H1 (cell line): Measurements from ENCODE around the gene STK16. TPM values are rescaled to one million over a fixed set of nuclear protein-coding genes. Genes with fewer than 3 reads are reported as not detected.
"Not testable (repeated sequence)": the region's sequence is repeated elsewhere in the genome, so short reads cannot be mapped to it uniquely, and the experiment has no call there.

Source experiments
- CTCF ChIA-PET: fragments of 300-600 bp; sonication (Branson Sonifier 250); formaldehyde crosslinking; loops from one replicate; lab custom pipeline; 2021; ENCODE audit not compliant: partially characterized antibody; lab: Charles Lee
- POLR2A ChIA-PET: fragments of 300-600 bp; sonication (Branson Sonifier 250); formaldehyde crosslinking; loops from one replicate; lab custom pipeline; 2021; ENCODE audit warnings: inconsistent platforms; ENCODE audit not compliant: partially characterized antibody; lab: Charles Lee
- DNase-seq, 2 experiments: peaks; one replicate each; pipeline versions ENCODE4 v3.0.0 to v3.0.0-alpha.2; 2010 to 2022; ENCODE audit warnings: low spot score in 2 of 2, low read depth in 1 of 2, mixed read lengths in 1 of 2
- FAIRE-seq: peaks from 2 replicates; lab custom pipeline; 2011; peaks lifted over from hg19 to GRCh38; lab: Jason Lieb, UNC
- H2AFZ ChIP-seq: 2 replicates; pipeline ENCODE4 v1.8.1; 2012; ENCODE audit warnings: low read length, inconsistent platforms
- H2AK5ac ChIP-seq: 2 replicates; pipeline ENCODE4 v1.6.1; 2013; ENCODE audit warnings: low read depth, low read length
- H2BK120ac ChIP-seq: replicated peaks from 2 replicates; pipeline ENCODE3; 2013; ENCODE audit warnings: low read depth, low read length, inconsistent platforms
- H2BK12ac ChIP-seq: 2 replicates; pipeline ENCODE4 v1.6.1; 2013; ENCODE audit warnings: low read depth, low read length
- H2BK15ac ChIP-seq: 2 replicates; pipeline ENCODE4 v1.6.1; 2013; ENCODE audit warnings: low read length
- H2BK20ac ChIP-seq: 2 replicates; pipeline ENCODE4 v1.6.1; 2013; ENCODE audit warnings: low read length
- H2BK5ac ChIP-seq: 2 replicates; pipeline ENCODE4 v1.6.1; 2013; ENCODE audit warnings: low read depth, low read length
- H3K14ac ChIP-seq: 2 replicates; pipeline ENCODE4 v1.6.1; 2013; ENCODE audit warnings: inconsistent platforms; ENCODE audit not compliant: insufficient read length
- H3K18ac ChIP-seq: 2 replicates; pipeline ENCODE4 v1.6.1; 2013; ENCODE audit warnings: low read length; ENCODE audit errors: extremely low read depth
- H3K23ac ChIP-seq: 2 replicates; pipeline ENCODE4 v1.6.1; 2013; ENCODE audit warnings: inconsistent platforms; ENCODE audit not compliant: insufficient read length
- H3K23me2 ChIP-seq: 2 replicates; pipeline ENCODE4 v1.6.1; 2013; ENCODE audit warnings: low read depth, low read length
- H3K27ac ChIP-seq: 2 replicates; pipeline ENCODE4 v1.6.1; 2011; ENCODE audit warnings: low read depth, low read length, inconsistent platforms
- H3K27me3 ChIP-seq, 4 experiments: replicated peaks in 1 of 4; 1 replicate in 1 of 4; 2 replicates in 3 of 4; pipeline versions ENCODE4 v1.6.1 to v1.8.1; 2011 to 2013; ENCODE audit warnings: low read length in 3 of 4, mild to moderate bottlenecking in 3 of 4, inconsistent platforms in 2 of 4, mixed read lengths in 2 of 4, moderate library complexity in 1 of 4; ENCODE audit not compliant: control insufficient read depth in 3 of 4, insufficient read depth in 3 of 4; ENCODE audit errors: extremely low read depth in 1 of 4
- H3K36me3 ChIP-seq, 4 experiments: 2 replicates each; pipeline versions ENCODE4 v1.6.1 to v1.8.1; 2011 to 2013; ENCODE audit warnings: mild to moderate bottlenecking in 4 of 4, low read length in 3 of 4, moderate library complexity in 2 of 4, control low read depth in 1 of 4, inconsistent platforms in 1 of 4; ENCODE audit not compliant: insufficient read depth in 4 of 4, control insufficient read depth in 2 of 4
- H3K4ac ChIP-seq: replicated peaks from 2 replicates; pipeline ENCODE3; 2013; ENCODE audit warnings: low read length, low read depth, mixed read lengths, inconsistent platforms; ENCODE audit not compliant: insufficient read length
- H3K4me1 ChIP-seq, 4 experiments: replicated peaks in 1 of 4; 1 replicate in 1 of 4; 2 replicates in 3 of 4; pipeline versions ENCODE4 v1.6.1 to v1.8.1; 2011 to 2013; ENCODE audit warnings: low read length in 3 of 4, inconsistent platforms in 2 of 4, mixed read lengths in 1 of 4; ENCODE audit not compliant: insufficient read depth in 4 of 4, control insufficient read depth in 3 of 4
- H3K4me2 ChIP-seq, 2 experiments: 2 replicates each; pipeline versions ENCODE4 v1.6.1 to v1.8.1; 2011 to 2013; ENCODE audit warnings: low read depth in 2 of 2, low read length in 2 of 2, control low read depth in 1 of 2, inconsistent platforms in 1 of 2, mild to moderate bottlenecking in 1 of 2; ENCODE audit not compliant: insufficient read depth in 1 of 2
- H3K4me3 ChIP-seq, 4 experiments: fragments of 200-600, 300-600 bp in 1 of 4; sonication (generic), shearing (Covaris generic), sonication (Bioruptor Twin) in 1 of 4; 2 replicates each; pipeline versions ENCODE4 v1.5.1 to v1.8.1; 2011 to 2016; ENCODE audit warnings: low read length in 4 of 4, low read depth in 3 of 4, control low read depth in 2 of 4, inconsistent platforms in 2 of 4, mild to moderate bottlenecking in 2 of 4, mixed read lengths in 1 of 4, moderate library complexity in 1 of 4; ENCODE audit not compliant: insufficient read depth in 2 of 4; ENCODE audit errors: extremely low read depth in 1 of 4
- H3K56ac ChIP-seq: replicated peaks from 2 replicates; pipeline ENCODE3; 2013; ENCODE audit warnings: low read depth, mild to moderate bottlenecking, mixed read lengths, low read length, inconsistent platforms; ENCODE audit not compliant: insufficient read length
- H3K79me1 ChIP-seq: 2 replicates; pipeline ENCODE4 v1.6.1; 2013; ENCODE audit warnings: low read depth, low read length, control low read depth
- H3K79me2 ChIP-seq, 2 experiments: 2 replicates each; pipeline versions ENCODE4 v1.6.1 to v1.8.1; 2012 to 2013; ENCODE audit warnings: low read length in 2 of 2, mild to moderate bottlenecking in 2 of 2, inconsistent platforms in 1 of 2; ENCODE audit not compliant: insufficient read depth in 2 of 2, control insufficient read depth in 1 of 2
- H3K9ac ChIP-seq, 4 experiments: replicated peaks in 1 of 4; 1 replicate in 1 of 4; 2 replicates in 3 of 4; pipeline versions ENCODE4 v1.6.1 to v1.8.1; 2011 to 2013; ENCODE audit warnings: low read depth in 3 of 4, low read length in 3 of 4, control low read depth in 2 of 4, mild to moderate bottlenecking in 2 of 4, moderate library complexity in 2 of 4, inconsistent platforms in 1 of 4; ENCODE audit errors: extremely low read depth in 1 of 4
- H3K9me3 ChIP-seq, 2 experiments: 2 replicates each; pipeline versions ENCODE4 v1.6.1 to v1.8.1; 2012 to 2013; ENCODE audit warnings: mild to moderate bottlenecking in 2 of 2, moderate library complexity in 2 of 2, control low read depth in 1 of 2, inconsistent platforms in 1 of 2, low read depth in 1 of 2, low read length in 1 of 2, mixed read lengths in 1 of 2; ENCODE audit not compliant: insufficient read depth in 2 of 2
- H4K20me1 ChIP-seq, 2 experiments: replicated peaks in 1 of 2; 2 replicates each; pipeline versions ENCODE3 to v1.8.1; 2011 to 2013; ENCODE audit warnings: inconsistent platforms in 2 of 2, low read length in 2 of 2, mild to moderate bottlenecking in 1 of 2; ENCODE audit not compliant: insufficient read depth in 2 of 2, control insufficient read depth in 1 of 2
- H4K5ac ChIP-seq: 2 replicates; pipeline ENCODE4 v1.6.1; 2013; ENCODE audit warnings: low read length, low read depth, mixed read lengths, inconsistent platforms; ENCODE audit not compliant: insufficient read length
- H4K8ac ChIP-seq: 2 replicates; pipeline ENCODE4 v1.8.0; 2013; ENCODE audit warnings: mild to moderate bottlenecking, moderate library complexity, low read length, inconsistent platforms; ENCODE audit not compliant: insufficient read depth; ENCODE audit errors: extremely low read depth
- H4K91ac ChIP-seq: replicated peaks from 2 replicates; pipeline ENCODE3; 2013; ENCODE audit warnings: low read length, mixed read lengths, inconsistent platforms; ENCODE audit not compliant: insufficient read length
- WGBS, 2 experiments: shearing (Covaris generic) in 1 of 2; methylation state at CpG; one replicate each; pipeline versions ENCODE4 v1.1.6 to v1.1.7; 2013 to 2015; ENCODE audit warnings: low lambda C conversion rate in 2 of 2, mixed read lengths in 2 of 2, inconsistent platforms in 1 of 2, low coverage in 1 of 2, missing lambda C conversion rate in 1 of 2; ENCODE audit not compliant: insufficient replicate concordance in 2 of 2, insufficient coverage in 1 of 2, insufficient read length in 1 of 2; ENCODE audit errors: extremely low coverage in 1 of 2, missing lambda C conversion rate in 1 of 2; 5-methylcytosine and 5-hydroxymethylcytosine counted together
- polyA plus RNA-seq, 7 experiments: library from polyadenylated mRNA; depleted of rRNA in 3 of 7; stranded (reverse) in 5 of 7; unstranded in 2 of 7; fragments of >200 nt in 5 of 7; fragments of 200-250 nt in 2 of 7; gene quantifications; 1 replicate in 5 of 7; 2 replicates in 1 of 7; 4 replicates in 1 of 7; pipeline versions ENCODE4 v1.2.1 to v1.2.3, GENCODE V29; 2011 to 2013; ENCODE audit warnings: missing spikeins in 2 of 7, mixed read lengths in 2 of 7
- total RNA-seq: library from RNA; stranded (reverse); fragmentation: NEBNext Ultra II Directional; extraction: Animal tissue kit (Norgen Biotek cat#: 25700); gene quantifications from 2 replicates; pipeline ENCODE4 v1.2.1, GENCODE V29; 2021

STK16 gene
- total and polyA plus RNA-seq, 2 of the 8 experiments (the other 6 are each of a cell fraction or from before 2014, with no cell fraction given): 21.3 to 51.4 TPM

GRCh38 chr2:219201331-219201730 is 43.9 kb upstream of the STK16 start:
- not testable (repeated sequence) for H3K9ac ChIP-seq, H3K4me2 ChIP-seq, H2BK20ac ChIP-seq, H3K56ac ChIP-seq, H3K79me2 ChIP-seq, H3K23ac ChIP-seq, H4K5ac ChIP-seq, H2BK120ac ChIP-seq, H4K8ac ChIP-seq, H4K91ac ChIP-seq, H3K4ac ChIP-seq, H2AFZ ChIP-seq, H3K4me1 ChIP-seq, H3K79me1 ChIP-seq, H4K20me1 ChIP-seq, H2BK15ac ChIP-seq, H3K4me3 ChIP-seq, H3K18ac ChIP-seq, H3K9me3 ChIP-seq, H3K27ac ChIP-seq, H2AK5ac ChIP-seq, FAIRE-seq, H2BK5ac ChIP-seq, H3K36me3 ChIP-seq, H3K14ac ChIP-seq, H2BK12ac ChIP-seq, H3K27me3 ChIP-seq, DNase-seq, H3K23me2 ChIP-seq
- 98% methylated on average over 5 of the region's 21 CpGs; no CpG with 5 or more reads in 1 of the 2 experiments for WGBS, 2 experiments
- POLR2A ChIA-PET: interaction anchor here (1.1 to 2.3 kb wide), 2 partner anchors 9 to 18 kb away, joined by 3 to 6 read pairs; partner anchors contain the start of gene ABCB6
- CTCF ChIA-PET: interaction anchor here (1.1 to 3.5 kb wide), 4 partner anchors 10 to 94 kb away, joined by 3 to 9 read pairs (median 6); no protein-coding TSS in a partner anchor
